Frontal cortex (tissue), 4 donors: ENCODE measurements around the gene PALM. TPM values are rescaled to one million over a fixed set of nuclear protein-coding genes. Genes with fewer than 3 reads are reported as not detected.
"Not testable (repeated sequence)": the region's sequence is repeated elsewhere in the genome, so short reads cannot be mapped to it uniquely, and the experiment has no call there.

Experiments
- DNase-seq, 2 donors: peaks; one replicate each; pipeline ENCODE4 v3.0.0; 2012; ENCODE audit warnings: low spot score in 2 of 2
- FAIRE-seq: peaks from 2 replicates; lab custom pipeline; 2012; peaks lifted over from hg19 to GRCh38; lab: Jason Lieb, UNC
- total RNA-seq: library from RNA; depleted of rRNA; stranded (reverse); fragments of >200 nt; gene quantifications from one replicate; pipeline ENCODE4 v1.2.3, GENCODE V29; 2014
- donor health status: control.
- donor health status: control.
- donor health status: control.

The PALM gene, protein sequence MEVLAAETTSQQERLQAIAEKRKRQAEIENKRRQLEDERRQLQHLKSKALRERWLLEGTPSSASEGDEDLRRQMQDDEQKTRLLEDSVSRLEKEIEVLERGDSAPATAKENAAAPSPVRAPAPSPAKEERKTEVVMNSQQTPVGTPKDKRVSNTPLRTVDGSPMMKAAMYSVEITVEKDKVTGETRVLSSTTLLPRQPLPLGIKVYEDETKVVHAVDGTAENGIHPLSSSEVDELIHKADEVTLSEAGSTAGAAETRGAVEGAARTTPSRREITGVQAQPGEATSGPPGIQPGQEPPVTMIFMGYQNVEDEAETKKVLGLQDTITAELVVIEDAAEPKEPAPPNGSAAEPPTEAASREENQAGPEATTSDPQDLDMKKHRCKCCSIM
- total RNA-seq: 87.2 TPM

DNA sequence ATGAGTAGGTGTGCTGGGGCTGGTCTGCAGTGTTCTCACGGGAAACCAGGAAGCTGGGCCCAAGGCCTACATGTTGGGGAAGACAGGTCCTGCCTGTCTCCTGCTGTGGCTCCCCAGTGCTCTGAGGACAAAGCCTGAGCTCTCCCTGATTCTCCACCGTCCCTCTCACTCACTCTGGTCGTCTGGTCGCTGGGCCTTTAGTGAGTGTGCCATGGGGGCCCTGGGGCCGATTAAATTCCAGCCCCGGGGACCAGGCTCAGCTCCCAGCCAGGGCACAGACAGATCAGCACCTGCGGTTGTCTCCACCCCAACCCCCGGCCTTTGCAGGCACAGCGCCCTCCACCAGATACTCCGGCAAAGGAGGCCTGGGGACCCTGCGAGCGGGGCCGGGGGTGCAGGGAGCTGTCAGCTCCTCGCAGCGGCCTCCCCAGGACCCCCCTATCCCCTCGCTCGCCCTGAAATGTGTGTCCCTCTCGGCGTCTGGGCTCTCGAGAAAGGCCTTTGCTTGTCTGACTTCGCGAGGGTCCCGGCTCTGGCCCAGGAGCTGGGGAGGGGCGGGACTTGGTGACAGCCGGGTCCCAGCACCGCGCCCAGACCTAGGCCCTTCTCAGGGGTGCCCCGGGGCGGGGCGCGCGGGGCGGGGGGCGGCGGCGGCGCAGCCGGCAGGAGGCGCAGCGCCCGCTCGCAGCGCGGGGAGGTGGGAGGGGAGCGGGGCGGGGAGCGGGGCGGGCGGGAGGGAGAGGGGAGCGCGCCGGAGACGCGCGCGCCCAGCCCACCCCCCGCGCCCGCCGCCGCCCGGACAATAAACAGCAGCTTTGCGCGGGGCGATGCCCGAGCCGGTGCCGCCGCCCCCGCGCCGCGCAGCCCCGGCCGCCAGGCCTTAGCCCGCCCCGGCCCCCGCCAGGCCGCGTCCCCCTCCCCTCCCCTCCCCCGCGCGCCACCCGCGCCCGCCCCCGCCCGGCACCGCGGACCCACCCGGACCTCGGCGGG, at the start of gene PALM:
TSS of gene PALM (plus strand) at position 782 of the 990 bp plus-strand sequence. CDS start 212 bp downstream, outside the sequence.
- peak; percentile 58 to 71 for DNase-seq
- FAIRE-seq: no peak

DNA sequence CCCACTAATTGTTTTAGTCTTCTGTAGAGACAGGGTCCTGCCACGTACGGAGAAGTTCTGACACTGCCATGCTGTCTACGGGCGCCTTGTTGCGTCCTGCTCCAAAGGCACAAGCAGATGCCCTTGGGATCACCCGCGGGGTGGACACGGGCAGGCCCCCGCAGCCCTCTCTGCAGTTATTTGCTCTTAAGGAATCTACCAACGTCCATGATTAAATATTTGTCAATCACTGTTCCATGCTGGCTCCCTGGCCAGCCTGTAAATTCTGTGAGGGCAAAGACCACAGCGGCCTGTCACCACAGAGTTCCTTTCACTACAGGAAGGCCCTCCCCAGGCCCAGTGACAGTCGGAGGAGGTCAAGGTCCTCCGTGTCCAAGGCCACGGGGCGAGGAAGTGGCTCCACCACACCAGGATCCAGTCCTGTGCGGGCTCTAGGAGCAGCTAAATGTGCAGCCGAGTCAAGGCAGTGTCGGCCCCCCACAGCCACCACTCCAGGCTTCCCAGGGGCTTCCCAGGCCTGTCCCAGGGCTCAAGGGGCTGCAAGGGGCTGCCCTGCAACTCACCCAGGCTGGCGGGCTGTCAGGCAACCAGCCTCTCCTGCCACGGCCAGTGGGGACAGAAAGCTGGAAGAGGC, 47.8 kb upstream of the PALM start:
- DNase-seq (no peak), FAIRE-seq (no peak)

DNA sequence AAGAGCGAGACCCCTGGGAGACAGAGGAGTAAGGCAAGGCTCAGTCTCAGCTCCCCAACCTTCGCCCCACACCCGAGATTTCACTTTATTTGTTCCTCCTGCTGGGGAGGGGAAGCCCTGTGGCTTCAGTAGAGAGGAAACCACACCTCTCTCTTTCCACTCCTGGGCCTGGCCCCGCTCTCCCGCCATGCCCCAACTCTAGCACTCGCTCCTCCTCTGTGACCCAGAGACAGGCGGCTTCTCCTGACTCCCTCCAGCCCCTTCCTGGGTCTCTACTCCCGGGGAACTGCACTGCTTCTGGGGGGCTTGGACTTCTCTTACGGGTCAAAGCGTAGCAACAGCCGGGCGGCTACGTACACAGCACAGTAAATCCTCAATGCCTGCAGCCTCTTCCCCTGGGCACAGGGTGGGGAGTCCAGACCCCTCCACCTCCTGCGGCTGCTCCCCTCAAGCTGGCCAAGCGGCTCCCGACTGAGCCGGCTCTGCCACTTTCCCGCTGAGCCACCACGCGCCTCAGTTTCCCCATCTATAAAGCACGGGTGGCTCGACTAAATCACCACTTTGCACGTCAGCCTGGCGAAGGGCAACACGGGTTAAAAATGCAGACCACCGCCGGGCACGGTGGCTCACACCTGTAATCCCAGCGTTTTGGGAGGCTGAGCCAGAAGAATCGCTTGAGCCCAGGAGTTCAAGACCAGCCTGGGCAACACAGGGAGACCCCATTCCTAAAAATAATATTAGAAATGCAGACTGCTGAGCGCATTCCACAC, 47.1 kb upstream of the PALM start:
- no peak for FAIRE-seq

GRCh38 chr19:662207-662961, 46.4 kb upstream of the PALM start:
- DNase-seq: no peak
- no peak for FAIRE-seq

More for the DNA sequence above, 47.1 kb upstream of the PALM start:
- DNase-seq: no peak

DNA sequence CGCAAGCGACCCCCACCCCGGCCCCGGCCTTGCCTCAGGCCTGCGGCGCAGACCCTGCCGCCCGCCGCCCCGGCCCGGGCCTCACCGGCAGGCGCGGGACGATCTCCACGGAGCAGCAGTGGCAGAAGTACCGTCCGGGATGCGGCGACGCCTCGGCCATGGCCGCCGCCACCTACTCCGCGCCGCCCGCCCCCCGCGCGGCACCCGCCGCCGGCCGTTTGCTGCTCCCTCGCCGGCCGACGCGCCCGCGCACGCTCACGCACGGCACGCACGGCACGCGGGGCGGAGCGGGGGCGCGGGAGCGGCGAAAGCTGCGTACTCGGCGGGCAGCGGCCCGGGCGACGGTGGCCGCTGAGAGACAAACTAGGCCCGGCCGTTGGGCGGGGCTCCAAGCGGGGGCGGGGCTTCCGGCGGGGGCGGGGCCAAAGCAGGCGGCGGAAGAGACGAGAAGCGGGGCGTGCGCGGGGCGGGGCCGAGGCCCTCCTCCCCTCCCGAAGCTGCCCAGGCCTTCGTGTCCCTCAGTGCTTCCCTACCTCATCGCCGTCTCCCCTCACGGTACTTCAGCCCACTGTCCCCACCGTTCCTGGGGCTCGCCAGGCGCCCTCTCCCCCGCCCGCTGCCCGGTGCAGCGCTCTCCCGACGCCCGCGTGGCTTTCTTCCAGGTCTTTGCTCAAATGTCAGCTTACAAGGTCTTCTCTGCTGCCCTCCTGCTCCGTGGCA, 45.6 kb upstream of the PALM start, which contains the start of gene RNF126:
TSS of gene RNF126 (minus strand) at position 253 of the 720 bp plus-strand sequence. CDS start at position 160, 93 bp downstream.
- FAIRE-seq: no peak
- peak; percentile 99 for DNase-seq

DNA sequence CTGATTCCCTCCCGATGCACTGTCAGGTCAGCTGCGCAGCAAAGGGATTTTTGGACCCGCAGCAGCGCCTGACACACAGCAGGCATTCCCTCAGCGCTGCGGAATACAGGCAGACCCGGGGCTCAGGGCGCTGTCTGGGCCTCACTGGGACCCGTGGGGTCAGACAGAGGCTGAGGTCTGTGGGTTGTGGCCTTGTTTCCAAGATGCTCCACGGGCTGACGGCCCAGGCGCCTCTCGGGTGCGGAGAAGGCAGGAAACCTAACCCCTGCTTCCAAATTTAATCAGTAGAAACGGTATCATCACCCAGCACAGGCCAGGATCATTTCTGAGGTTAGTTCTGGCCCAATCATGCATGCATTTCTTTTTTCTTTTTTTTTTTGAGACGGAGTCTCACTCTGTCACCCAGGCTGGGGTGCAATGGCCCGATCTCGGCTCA, 45.0 kb upstream of the PALM start:
- no peak for FAIRE-seq
- no peak for DNase-seq

GRCh38 chr19:664913-665443, 43.8 kb upstream of the PALM start:
- DNase-seq (peak; percentile 90 to 93), FAIRE-seq (no peak)

GRCh38 chr19:666985-667573, 41.7 kb upstream of the PALM start:
- FAIRE-seq, DNase-seq: not testable (repeated sequence)

DNA sequence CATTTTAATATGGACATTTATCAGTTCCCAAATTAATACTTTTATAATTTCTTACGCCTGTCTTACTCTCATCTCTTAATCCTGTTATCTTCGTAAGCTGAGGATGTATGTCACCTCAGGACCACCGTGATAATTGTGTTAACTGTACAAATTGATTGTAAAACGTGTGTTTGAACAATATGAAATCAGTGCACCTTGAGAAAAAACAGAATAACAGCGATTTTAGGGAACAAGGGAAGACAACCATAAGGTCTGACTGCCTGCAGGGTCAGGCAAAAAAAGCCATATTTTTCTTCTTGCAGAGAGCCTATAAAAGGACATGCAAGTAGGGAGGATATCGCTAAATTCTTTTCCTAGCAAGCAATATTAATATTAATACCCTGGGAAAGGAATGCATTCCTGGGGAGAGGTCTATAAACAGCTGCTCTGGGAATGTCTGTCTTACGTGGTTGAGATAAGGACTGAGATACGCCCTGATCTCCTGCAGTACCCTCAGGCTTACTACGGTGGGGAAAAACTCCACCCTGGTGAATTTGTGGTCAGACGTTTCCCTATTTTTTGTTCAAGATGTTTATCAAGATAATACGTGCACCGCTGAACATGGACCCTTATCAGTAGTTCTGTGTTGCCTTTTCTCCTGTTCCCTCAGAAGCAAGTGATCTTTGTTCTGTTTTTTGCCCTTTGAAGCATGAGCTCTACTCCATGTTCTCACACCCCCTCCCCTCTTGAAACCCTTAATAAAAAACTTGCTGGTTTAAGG, 39.9 kb upstream of the PALM start:
- not testable (repeated sequence) for DNase-seq, FAIRE-seq

GRCh38 chr19:670609-671075, 38.1 kb upstream of the PALM start:
- FAIRE-seq: no peak
- no peak for DNase-seq

GRCh38 chr19:674282-675151, 34.2 kb upstream of the PALM start:
- FAIRE-seq (no peak), DNase-seq (peak in 1 of 2 donors; percentile 66)

GRCh38 chr19:676007-676338, 32.8 kb upstream of the PALM start:
- DNase-seq (no peak), FAIRE-seq (no peak)

DNA sequence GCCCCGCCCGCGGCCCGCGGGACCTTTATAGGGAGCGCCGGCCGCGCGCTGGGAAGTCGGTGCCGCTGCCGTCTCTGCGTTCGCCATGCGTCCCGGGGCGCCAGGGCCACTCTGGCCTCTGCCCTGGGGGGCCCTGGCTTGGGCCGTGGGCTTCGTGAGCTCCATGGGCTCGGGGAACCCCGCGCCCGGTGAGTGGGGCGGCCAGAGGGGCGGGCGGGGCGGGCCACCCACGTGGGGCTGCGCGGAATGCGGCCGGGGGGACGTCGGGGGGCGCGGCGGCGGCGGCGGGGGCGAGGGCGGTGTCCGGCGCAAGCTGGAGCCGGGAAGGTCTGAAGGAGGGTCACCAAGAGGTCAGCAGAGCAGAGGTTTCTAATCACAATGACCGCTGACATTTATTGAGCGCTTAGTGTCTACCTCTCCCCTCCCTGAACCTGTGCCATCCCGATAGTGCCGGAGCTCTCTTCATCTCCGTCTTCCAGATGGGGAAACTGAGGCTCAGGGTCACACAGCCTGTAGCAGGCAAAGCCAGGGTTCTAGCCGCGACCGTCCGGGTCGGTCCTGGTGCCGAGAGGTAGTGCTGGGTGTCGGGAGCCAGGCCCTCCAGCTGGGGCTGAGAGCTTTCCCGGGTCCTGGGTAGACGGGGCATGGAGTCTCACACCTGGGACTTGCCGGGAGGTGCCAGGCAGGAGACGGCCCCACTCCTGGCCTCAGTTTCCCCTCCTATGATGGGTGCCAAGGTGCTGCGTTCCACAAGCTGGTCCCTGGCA, 32.2 kb upstream of the PALM start, which contains the start of gene FSTL3:
TSS of gene FSTL3 (plus strand) at position 54 of the 767 bp plus-strand sequence. CDS start at position 86, 32 bp downstream.
- DNase-seq (no peak), FAIRE-seq (no peak)

GRCh38 chr19:677201-677600, 31.5 kb upstream of the PALM start:
- FAIRE-seq (no peak), DNase-seq (peak in 1 of 2 donors; percentile 69)
